K562 (cell line): ENCODE measurements around the gene TPMT. TPM values are rescaled to one million over a fixed set of nuclear protein-coding genes. Genes with fewer than 3 reads are reported as not detected.
A peak's percentile ranks its signal among the peaks of the same experiment; 100 is the strongest.

Experiments used
- ATAC-seq: fragments of 200-7000 bp; cut with Tn5 transposase; 3 replicates; pipeline ENCODE4 v1.9.1; 2020; ENCODE audit warnings: moderate library complexity
- BruUV-seq: library from RNA; stranded (reverse); fragments of 400-500 nt; replicated peaks from 2 replicates; lab custom pipeline; 2021; lab: Mats Ljungman, UMichigan
- CTCF ChIA-PET: fragments of 300-600 bp; formaldehyde crosslinking; extraction: SDS; loops from one replicate; lab custom pipeline; 2021; ENCODE audit warnings: low intra/inter-chr PET ratio; lab: Yijun Ruan, JAX
- POLR2A ChIA-PET: fragments of 300-600, 350-650 bp; sonication (Branson Sonifier 250); formaldehyde crosslinking; extraction: SDS; loops from one replicate; lab custom pipeline; 2021; ENCODE audit warnings: antibody characterized with exemption, inconsistent platforms; lab: Yijun Ruan, JAX
- DNase-seq, 4 experiments: peaks; one replicate each; pipeline versions ENCODE4 v3.0.0 to v3.0.0-alpha.2; 2011 to 2018; ENCODE audit warnings: low spot score in 3 of 4, mixed read lengths in 3 of 4; ENCODE audit errors: extremely low read depth in 1 of 4
- FAIRE-seq: peaks from 2 replicates; lab custom pipeline; 2011; peaks lifted over from hg19 to GRCh38; lab: Jason Lieb, UNC
- H2AFZ ChIP-seq: 2 replicates; pipeline ENCODE4 v1.6.0; 2011; ENCODE audit warnings: low read depth, low read length, control low read depth, inconsistent platforms
- H3K27ac ChIP-seq: fragments of 200-600 bp; 3 replicates; pipeline ENCODE4 v1.8.0; 2011; ENCODE audit warnings: low read depth, mild to moderate bottlenecking, control low read depth, inconsistent platforms, low read length, moderate library complexity, mixed read lengths; ENCODE audit errors: extremely low read depth
- H3K27me3 ChIP-seq, 2 experiments: fragments of 300-600 bp in 1 of 2; 2 replicates in 1 of 2; 3 replicates in 1 of 2; pipeline versions ENCODE4 v1.6.0 to v1.8.0; 2011; ENCODE audit warnings: inconsistent platforms in 2 of 2, low read length in 2 of 2, mild to moderate bottlenecking in 1 of 2, mixed read lengths in 1 of 2, moderate library complexity in 1 of 2; ENCODE audit not compliant: control insufficient read depth in 2 of 2, insufficient read depth in 2 of 2
- H3K36me3 ChIP-seq: fragments of 300-600 bp; 3 replicates; pipeline ENCODE4 v1.8.0; 2011; ENCODE audit warnings: mild to moderate bottlenecking, low read length, inconsistent platforms; ENCODE audit not compliant: control insufficient read depth, insufficient read depth
- H3K4me1 ChIP-seq, 2 experiments: fragments of 200-600 bp in 1 of 2; replicated peaks in 1 of 2; 2 replicates in 1 of 2; 3 replicates in 1 of 2; pipeline versions ENCODE4 v1.5.1 to v1.8.0; 2011; ENCODE audit warnings: inconsistent platforms in 2 of 2, low read length in 2 of 2, mild to moderate bottlenecking in 1 of 2, mixed read lengths in 1 of 2, moderate library complexity in 1 of 2; ENCODE audit not compliant: control insufficient read depth in 2 of 2, insufficient read depth in 2 of 2
- H3K4me2 ChIP-seq: 2 replicates; pipeline ENCODE4 v1.6.1; 2011; ENCODE audit warnings: low read length, control low read depth, inconsistent platforms, mixed read lengths; ENCODE audit not compliant: insufficient read depth
- H3K4me3 ChIP-seq: fragments of 200-600 bp; sonication (generic), shearing (Covaris generic); 2 replicates; pipeline ENCODE4 v1.5.1; 2016; ENCODE audit warnings: control low read depth, inconsistent platforms
- H3K79me2 ChIP-seq: fragments of 200-600 bp; 3 replicates; pipeline ENCODE4 v1.8.0; 2011; ENCODE audit warnings: low read length, inconsistent platforms; ENCODE audit not compliant: control insufficient read depth, insufficient read depth
- H3K9ac ChIP-seq, 2 experiments: 2 replicates each; pipeline versions ENCODE4 v1.6.0 to v1.6.1; 2011; ENCODE audit warnings: low read depth in 2 of 2, low read length in 2 of 2, control low read depth in 1 of 2, inconsistent platforms in 1 of 2, mild to moderate bottlenecking in 1 of 2, mixed read lengths in 1 of 2; ENCODE audit not compliant: insufficient read depth in 1 of 2
- H3K9me1 ChIP-seq: one replicate; pipeline ENCODE4 v1.6.0; 2011; ENCODE audit warnings: inconsistent platforms, mild to moderate bottlenecking, low read length, moderate library complexity; ENCODE audit not compliant: control insufficient read depth, insufficient read depth
- H3K9me3 ChIP-seq: replicated peaks from 2 replicates; pipeline ENCODE4 v1.5.1; 2011; ENCODE audit warnings: low read depth, low read length, inconsistent platforms; ENCODE audit not compliant: control insufficient read depth, insufficient read depth
- H4K20me1 ChIP-seq: replicated peaks from 2 replicates; pipeline ENCODE4 v1.6.1; 2011; ENCODE audit warnings: low read length, inconsistent platforms, mixed read lengths; ENCODE audit not compliant: control insufficient read depth, insufficient read depth
- DACH1 ChIP-seq: fragments of 450-650 bp; IDR thresholded peaks from 2 replicates; pipeline ENCODE4 v1.6.1; 2018; ENCODE audit not compliant: partially characterized antibody
- KAT8 ChIP-seq: fragments of 450-650 bp; IDR thresholded peaks from 2 replicates; pipeline ENCODE4 v1.6.1; 2016; ENCODE audit warnings: low read depth, mild to moderate bottlenecking
- NFATC3 ChIP-seq: fragments of 450-650 bp; IDR thresholded peaks from 2 replicates; pipeline ENCODE4 v1.6.1; 2017; ENCODE audit warnings: mild to moderate bottlenecking
- PCBP1 ChIP-seq: fragments of 200-400 bp; formaldehyde crosslinking; IDR thresholded peaks from 2 replicates; pipeline ENCODE4 v1.6.1; 2018; ENCODE audit warnings: mild to moderate bottlenecking, low read depth, low read length; ENCODE audit not compliant: poor library complexity, severe bottlenecking
- RBM22 ChIP-seq: fragments of 200-400 bp; formaldehyde crosslinking; IDR thresholded peaks from 2 replicates; pipeline ENCODE4 v1.6.1; 2018; ENCODE audit warnings: low read length, low read depth; ENCODE audit not compliant: poor library complexity, severe bottlenecking
- SPI1 ChIP-seq: IDR thresholded peaks from 2 replicates; pipeline ENCODE4 v1.6.1; 2011; ENCODE audit warnings: low read depth, low read length, control low read depth, borderline replicate concordance
- STAG1 ChIP-seq: sonication (generic); formaldehyde crosslinking; IDR thresholded peaks from 2 replicates; pipeline ENCODE4 v1.5.0; 2020; ENCODE audit warnings: missing genetic modification reagents, borderline replicate concordance
- WGBS: fragments of 100-300 bp; shearing (Covaris generic); methylation state at CpG from one replicate; pipeline ENCODE4 v1.1.6; 2016; ENCODE audit warnings: low coverage, mixed read lengths; ENCODE audit not compliant: insufficient coverage; ENCODE audit errors: missing lambda C conversion rate; 5-methylcytosine and 5-hydroxymethylcytosine counted together
- in situ Hi-C: fragments of 300-500 bp; cut with MboI; formaldehyde crosslinking; loops from 4 replicates; pipeline ENCODE4 v1.15.0; 2018; ENCODE audit warnings: inconsistent platforms, mixed read lengths
- intact Hi-C: fragments of 100-400 bp; cut with micrococcal nuclease; formaldehyde crosslinking; loops from 2 replicates; pipeline ENCODE4 v1.14.2; 2022
- polyA plus RNA-seq, 8 experiments: library from polyadenylated mRNA; depleted of rRNA in 4 of 8; stranded (reverse) in 5 of 8; unstranded in 3 of 8; fragments of >200 nt; fragmentation: Nextera tagmentation in 2 of 8; fragmentation: Illumina TruSeq in 1 of 8; extraction: Ambion mirVana in 2 of 8; extraction: Trizol in 1 of 8; gene quantifications; 2 replicates each; pipeline versions ENCODE4 v1.2.1 to v1.2.3, GENCODE V29; 2011 to 2014; ENCODE audit warnings: inconsistent platforms in 1 of 8, missing spikeins in 1 of 8
- total RNA-seq, 7 experiments: library from RNA; depleted of rRNA in 6 of 7; stranded (reverse); fragments of >200 nt in 6 of 7; fragmentation: Illumina TruSeq in 2 of 7; extraction: Trizol in 2 of 7; gene quantifications; 2 replicates each; pipeline versions ENCODE4 v1.2.1 to v1.2.3, GENCODE V29; 2011 to 2021; ENCODE audit warnings: low replicate concordance in 1 of 7

Gene TPMT
- total and polyA plus RNA-seq, 9 of the 15 experiments (the other 6 are each of a cell fraction or from before 2014, with no cell fraction given) = 24.2 to 67.4 (median 46.5) TPM

DNA sequence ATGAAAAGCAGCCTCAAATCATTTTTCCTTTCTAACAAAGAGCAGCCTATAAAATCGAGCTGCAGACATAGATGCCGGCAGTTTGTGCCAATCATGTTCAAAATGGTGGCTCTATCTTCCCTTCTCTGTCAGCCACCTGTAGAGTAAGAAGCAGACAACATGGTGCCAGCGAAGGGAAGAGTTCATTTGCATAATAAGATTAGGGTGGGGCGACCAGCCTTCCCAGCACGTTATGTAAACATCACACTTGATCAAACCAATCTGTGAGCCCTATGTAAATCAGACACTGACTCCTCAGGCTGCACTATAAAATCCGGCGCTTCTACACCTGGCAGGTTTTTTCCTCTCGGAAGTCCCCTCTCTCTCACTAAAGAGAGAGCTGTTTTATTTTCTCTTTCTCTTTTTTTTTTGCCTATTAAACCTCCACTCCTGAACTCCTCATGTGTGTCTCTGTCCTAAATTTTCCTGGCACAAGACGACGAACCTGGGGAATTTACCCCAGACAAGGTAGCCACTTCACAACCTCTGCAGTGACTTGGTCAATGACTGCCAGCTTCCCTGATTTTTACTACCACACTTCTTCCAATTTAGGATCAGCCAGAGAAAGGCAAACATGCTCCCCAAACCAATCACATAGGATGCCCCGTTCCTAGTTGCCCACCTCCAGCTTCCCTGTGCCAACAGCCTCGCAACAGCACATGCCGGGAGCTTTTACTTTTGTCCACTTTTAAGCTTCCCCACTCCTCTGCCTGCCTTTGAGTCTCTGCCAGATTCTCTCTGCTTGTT, 12.9 kb downstream of the TPMT start:
- Histone ChIP-seq H3K27ac (no peak overlapping the region), H2AFZ (no peak overlapping the region), H3K36me3 (peaks cover 82% of the 10 kb centered on the region), H3K4me2 (no peak overlapping the region), H3K9ac (no peak overlapping the region), H3K9me3 (no peaks in the 10 kb centered on the region), H3K9me1 (no peaks in the 10 kb centered on the region), H3K4me3 (no peak overlapping the region), H3K4me1 (no peaks in the 10 kb centered on the region), H4K20me1 (no peaks in the 10 kb centered on the region), H3K27me3 (no peaks in the 10 kb centered on the region), H3K79me2 (no peaks in the 10 kb centered on the region)
- ATAC-seq = peak; percentile 59
- ChIA-PET POLR2A (interaction anchor here (0.7 to 1.6 kb wide), 4 partner anchors 8 to 132 kb away, joined by 3 to 6 read pairs (median 3); no protein-coding TSS in a partner anchor), CTCF (no interaction called here)
- no peak for TF ChIP-seq NFATC3
- TF ChIP-seq RBM22 = no peak
- TF ChIP-seq KAT8 = no peak
- TF ChIP-seq SPI1 = no peak
- TF ChIP-seq STAG1 (CRISPR knock-in tag) = no peak
- no peak for TF ChIP-seq PCBP1
- no peak for TF ChIP-seq DACH1
- no TSS peak for BruUV-seq
- in situ Hi-C loops = no loop called here
- intact Hi-C loops = no loop called here
- no peak for DNase-seq
- WGBS = 69% methylated on average over 13 of the region's 13 CpGs
- FAIRE-seq = no peak
